ENCODE measurements around the gene DNM2.

DNM2 gene

GRCh38 chr19:10690341-10690781 is 27.5 kb upstream of the DNM2 start:
- DNase-seq (ENCODE audit: low read depth in 2 of 2): no peak

GRCh38 chr19:10691178-10691881 is 26.5 kb upstream of the DNM2 start:
- DNase-seq (ENCODE audit: low read depth in 2 of 2): no peak

- no peak for DNase-seq (ENCODE audit: low read depth in 2 of 2)
Measured at GRCh38 chr19:10691883-10692282, 26.0 kb upstream of the DNM2 start.

- DNase-seq (ENCODE audit: low read depth in 2 of 2): no peak
Measured at GRCh38 chr19:10692673-10693264, 25.1 kb upstream of the DNM2 start.

GRCh38 chr19:10694706-10695307 is 23.1 kb upstream of the DNM2 start:
- no peak for DNase-seq (ENCODE audit: low read depth in 2 of 2)

GRCh38 chr19:10695401-10696398 is 22.2 kb upstream of the DNM2 start:
- peak; percentile 67 to 77 for DNase-seq (ENCODE audit: low read depth in 2 of 2)

GRCh38 chr19:10699650-10700335 is 18.1 kb upstream of the DNM2 start:
- DNase-seq (ENCODE audit: low read depth in 2 of 2): peak; percentile 39 to 52

GRCh38 chr19:10701955-10702525 is 15.8 kb upstream of the DNM2 start:
- no peak for DNase-seq (ENCODE audit: low read depth in 2 of 2)

GRCh38 chr19:10706990-10707389 is 10.9 kb upstream of the DNM2 start:
- DNase-seq (ENCODE audit: low read depth in 2 of 2): no peak

- DNase-seq (ENCODE audit: low read depth in 2 of 2): no peak
Measured at GRCh38 chr19:10707440-10707839, 10.4 kb upstream of the DNM2 start.

GRCh38 chr19:10708291-10708690 is 9.6 kb upstream of the DNM2 start:
- DNase-seq (ENCODE audit: low read depth in 2 of 2): no peak

- no peak for DNase-seq (ENCODE audit: low read depth in 2 of 2)
Measured at GRCh38 chr19:10712045-10712444, 5.8 kb upstream of the DNM2 start.

- DNase-seq (ENCODE audit: low read depth in 2 of 2): no peak
Measured at GRCh38 chr19:10712754-10713153, 5.1 kb upstream of the DNM2 start.

GRCh38 chr19:10713317-10713716 is 4.6 kb upstream of the DNM2 start:
- DNase-seq (ENCODE audit: low read depth in 2 of 2): no peak

GRCh38 chr19:10717054-10717355 is 874 bp upstream of the DNM2 start:
- no peak for DNase-seq (ENCODE audit: low read depth in 2 of 2)

GRCh38 chr19:10718205-10719196 is 622 bp downstream of the DNM2 start:
- DNase-seq (ENCODE audit: low read depth in 2 of 2): peak in 1 of 2 donors; percentile 27

GRCh38 chr19:10719466-10719961 is 1.6 kb downstream of the DNM2 start:
- no peak for DNase-seq (ENCODE audit: low read depth in 2 of 2)

- DNase-seq (ENCODE audit: low read depth in 2 of 2): no peak
Measured at GRCh38 chr19:10720607-10721125, 2.8 kb downstream of the DNM2 start.

- DNase-seq (ENCODE audit: low read depth in 2 of 2): no peak
Measured at GRCh38 chr19:10723591-10723990, 5.7 kb downstream of the DNM2 start.
